Gastrocnemius medialis (tissue), 4 donors: ENCODE measurements around the gene MOCS3. TPM values are rescaled to one million over a fixed set of nuclear protein-coding genes. Genes with fewer than 3 reads are reported as not detected.

Experiments used
- ATAC-seq, 2 donors: fragments of 150-250 bp; one replicate each; pipeline ENCODE4 v1.9.1; 2016
- DNase-seq, 2 donors: peaks; one replicate each; pipeline ENCODE4 v3.0.0-alpha.2; 2019
- H3K27ac ChIP-seq, 4 donors: fragments of 200-600 bp; sonication (generic); 1 replicate in 1 of 4; 2 replicates in 3 of 4; pipeline ENCODE4 v1.5.1; 2016 to 2018; ENCODE audit warnings: mild to moderate bottlenecking in 2 of 4, moderate library complexity in 1 of 4
- H3K27me3 ChIP-seq, 3 donors: fragments of 200-600 bp; sonication (generic) in 2 of 3; 1 replicate in 1 of 3; 2 replicates in 2 of 3; pipeline versions ENCODE4 v1.5.1 to v1.6.0; 2016 to 2019; ENCODE audit warnings: mild to moderate bottlenecking in 1 of 3, moderate library complexity in 1 of 3
- H3K36me3 ChIP-seq, 2 donors: fragments of 200-600 bp; sonication (generic) in 1 of 2; one replicate each; pipeline ENCODE4 v1.5.1; 2017 to 2018
- H3K4me1 ChIP-seq, 2 donors: fragments of 200-600 bp; sonication (generic) in 1 of 2; one replicate each; pipeline ENCODE4 v1.5.1; 2016 to 2017; ENCODE audit warnings: mild to moderate bottlenecking in 2 of 2
- H3K4me3 ChIP-seq, 4 donors: fragments of 200-600 bp; sonication (generic) in 3 of 4; 1 replicate in 1 of 4; 2 replicates in 3 of 4; pipeline ENCODE4 v1.5.1; 2016 to 2019; ENCODE audit warnings: mild to moderate bottlenecking in 2 of 4
- H3K9me3 ChIP-seq, 3 donors: fragments of 200-600 bp; sonication (generic) in 2 of 3; 1 replicate in 1 of 3; 2 replicates in 2 of 3; pipeline ENCODE4 v1.5.1; 2016 to 2019
- CTCF ChIP-seq, 5 experiments: fragments of 450-650 bp in 3 of 5; fragments of 200-600 bp in 2 of 5; sonication (generic) in 2 of 5; IDR thresholded peaks in 4 of 5; conservative IDR thresholded peaks in 1 of 5; 1 replicate in 4 of 5; 2 replicates in 1 of 5; pipeline ENCODE4 v1.5.1; 2016 to 2019; ENCODE audit warnings: antibody characterized with exemption in 5 of 5, mild to moderate bottlenecking in 3 of 5, moderate library complexity in 3 of 5
- POLR2A ChIP-seq, 2 donors: fragments of 450-650 bp; IDR thresholded peaks; one replicate each; pipeline ENCODE4 v1.6.1; 2017; ENCODE audit warnings: antibody characterized with exemption in 2 of 2, mild to moderate bottlenecking in 2 of 2, moderate library complexity in 2 of 2
- in situ Hi-C, 4 donors: fragments of 200-750 bp; cut with MboI; loops; one replicate each; pipeline versions ENCODE4 v1.15.0 to v1.8.0; 2017; ENCODE audit warnings: low sequenced_read_pairs in 4 of 4
- intact Hi-C: fragments of 100-400 bp; cut with DNase I; formaldehyde crosslinking; loops from one replicate; pipeline ENCODE4 v1.15.1; 2023; ENCODE audit warnings: low total_unique reads
- total RNA-seq, 4 donors: library from RNA; depleted of rRNA; stranded (reverse); fragments of >200 nt; gene quantifications; one replicate each; pipeline versions ENCODE4 v1.1.0 to v1.2.3, GENCODE V29; 2016

Gene MOCS3
- total RNA-seq, 4 donors from 2014 or later, result 3.1 to 5.7 (median 4.7) TPM

DNA sequence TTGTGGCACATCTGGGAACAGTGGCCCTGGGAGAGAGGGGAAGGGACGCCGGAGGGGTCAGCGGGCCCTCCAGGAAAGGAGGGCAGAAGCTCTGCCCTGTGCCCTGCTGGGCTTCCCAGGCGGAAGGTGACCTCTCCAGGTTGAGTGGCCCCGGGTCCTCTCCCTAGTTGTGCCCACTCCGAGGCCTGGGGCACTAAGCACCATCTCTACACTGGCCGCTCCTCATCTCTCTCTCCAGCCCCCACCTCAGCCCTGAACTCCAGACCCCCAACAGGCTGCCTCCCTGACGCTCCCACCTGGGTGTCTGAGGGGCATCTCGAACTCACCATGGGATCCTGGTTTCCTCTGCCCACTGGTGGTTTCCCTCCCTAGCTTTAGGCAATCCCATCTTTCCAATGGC, 46.2 kb downstream of the MOCS3 start:
- Histone ChIP-seq H3K36me3 (no peaks in the 10 kb centered on the region), H3K4me3 (no peak overlapping the region), H3K4me1 (no peaks in the 10 kb centered on the region), H3K27ac (no peak overlapping the region), H3K9me3 (no peaks in the 10 kb centered on the region), H3K27me3 (peaks cover 0 to 4% (median 0%) of the 10 kb centered on the region in 3 donors)
- intact Hi-C loops (no loop called here), in situ Hi-C loops (no loop called here)
- DNase-seq, result no peak
- ATAC-seq, result no peak
- TF ChIP-seq POLR2A (IDR thresholded peaks at IDR 0.05) (no peak), CTCF (IDR thresholded peaks at IDR 0.05 in 4 of 5, conservative IDR thresholded peaks at IDR 0.05 in 1 of 5) (no peak)

DNA sequence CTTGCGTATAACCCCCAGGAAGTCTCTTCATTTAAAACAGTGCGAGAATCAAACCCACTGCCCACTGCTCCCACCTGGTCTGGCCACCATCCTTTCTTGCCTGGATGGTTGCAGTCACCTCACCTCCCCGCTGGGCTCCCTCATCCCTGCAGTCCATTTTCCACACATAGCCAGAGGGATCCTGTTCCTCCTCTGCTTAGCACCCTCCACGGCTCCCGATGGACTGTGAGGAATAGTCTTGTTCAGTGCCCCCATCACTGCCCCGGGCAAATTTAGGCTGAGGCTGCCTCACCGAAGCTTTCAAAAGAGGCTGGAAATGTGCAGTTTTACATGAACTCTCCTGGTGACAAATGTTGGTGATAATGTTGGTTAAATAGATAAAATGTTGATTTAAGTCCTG, 46.6 kb downstream of the MOCS3 start:
- ATAC-seq, result no peak
- Histone ChIP-seq H3K36me3 (no peaks in the 10 kb centered on the region), H3K27me3 (peaks cover 0 to 4% (median 0%) of the 10 kb centered on the region in 3 donors), H3K9me3 (no peaks in the 10 kb centered on the region), H3K4me1 (no peaks in the 10 kb centered on the region), H3K4me3 (no peak overlapping the region), H3K27ac (no peak overlapping the region)
- intact Hi-C loops, result no loop called here
- no peak for DNase-seq
- in situ Hi-C loops, result no loop called here
- TF ChIP-seq POLR2A (IDR thresholded peaks at IDR 0.05) (no peak), CTCF (IDR thresholded peaks at IDR 0.05 in 4 of 5, conservative IDR thresholded peaks at IDR 0.05 in 1 of 5) (no peak)

- Histone ChIP-seq H3K4me1 (no peaks in the 10 kb centered on the region), H3K27me3 (peaks cover 0 to 12% (median 0%) of the 10 kb centered on the region in 3 donors), H3K9me3 (no peaks in the 10 kb centered on the region), H3K36me3 (no peaks in the 10 kb centered on the region), H3K27ac (no peak overlapping the region), H3K4me3 (no peak overlapping the region)
- TF ChIP-seq CTCF (IDR thresholded peaks at IDR 0.05 in 4 of 5, conservative IDR thresholded peaks at IDR 0.05 in 1 of 5) (no peak), POLR2A (IDR thresholded peaks at IDR 0.05) (no peak)
- no peak for ATAC-seq
- in situ Hi-C loops (no loop called here), intact Hi-C loops (no loop called here)
- no peak for DNase-seq
These were observed 50.1 kb downstream of the MOCS3 start for GRCh38 chr20:51008718-51009117.

DNA sequence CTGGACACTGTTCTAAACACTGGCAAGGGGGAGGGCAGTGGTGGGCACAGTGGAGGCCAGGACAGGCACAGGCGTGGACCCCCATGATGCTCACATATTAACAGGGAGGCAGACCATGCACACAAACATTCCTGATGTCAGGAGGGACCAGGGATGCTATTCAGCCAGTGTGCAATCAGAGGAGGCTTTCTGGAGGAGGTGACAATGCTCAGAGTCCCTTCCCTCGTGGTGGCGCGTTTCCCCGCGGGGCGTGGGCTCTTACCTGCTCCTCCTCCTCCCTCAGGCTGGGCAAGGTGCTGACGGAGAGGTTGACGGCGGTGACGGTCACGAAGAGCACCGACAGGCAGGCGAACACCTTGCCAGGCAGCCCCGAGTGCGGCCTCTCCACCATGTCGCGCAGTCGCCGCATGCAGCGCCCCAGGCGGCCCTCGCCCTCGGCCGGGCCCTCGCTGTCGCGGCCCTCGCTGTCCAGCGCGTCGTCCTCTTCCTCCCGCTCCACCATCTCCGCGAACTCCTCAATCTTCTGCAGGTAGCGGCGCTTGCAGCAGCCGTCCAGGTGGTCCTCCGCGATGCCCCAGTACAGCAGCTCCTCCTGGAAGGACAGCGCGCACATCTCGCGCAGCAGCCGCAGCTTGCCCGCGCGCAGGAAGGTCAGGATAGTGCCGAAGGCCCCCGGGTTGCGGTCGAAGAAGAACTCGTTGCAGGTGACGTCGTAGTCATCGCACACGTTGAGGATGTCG, 50.9 kb downstream of the MOCS3 start:
- in situ Hi-C loops, result no loop called here
- no peak for DNase-seq
- Histone ChIP-seq H3K27ac (no peak overlapping the region), H3K4me1 (no peaks in the 10 kb centered on the region), H3K36me3 (no peaks in the 10 kb centered on the region), H3K9me3 (no peaks in the 10 kb centered on the region), H3K4me3 (no peak overlapping the region), H3K27me3 (peaks cover 0 to 15% (median 0%) of the 10 kb centered on the region in 3 donors)
- no peak for ATAC-seq
- TF ChIP-seq POLR2A (IDR thresholded peaks at IDR 0.05), result no peak
- no peak for TF ChIP-seq CTCF (IDR thresholded peaks at IDR 0.05 in 4 of 5, conservative IDR thresholded peaks at IDR 0.05 in 1 of 5)
- intact Hi-C loops, result no loop called here

DNA sequence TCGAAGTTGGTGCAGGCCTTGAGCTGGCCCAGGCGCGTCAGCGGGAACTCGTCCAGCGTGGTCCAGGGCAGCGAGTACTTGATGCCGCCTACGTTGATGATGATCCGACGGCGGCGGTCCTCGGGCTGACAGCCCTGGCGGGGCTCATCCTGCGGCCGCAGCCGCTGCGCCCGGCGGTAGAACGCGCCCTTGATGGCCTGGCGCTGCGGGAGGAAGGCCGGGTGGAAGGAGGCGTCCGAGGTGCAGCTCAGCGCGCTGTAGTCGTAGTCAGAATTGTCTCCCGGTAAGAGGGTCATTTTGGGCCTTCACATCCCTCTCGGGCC, 51.4 kb downstream of the MOCS3 start:
- Histone ChIP-seq H3K27ac (no peak overlapping the region), H3K4me1 (no peaks in the 10 kb centered on the region), H3K36me3 (no peaks in the 10 kb centered on the region), H3K9me3 (no peaks in the 10 kb centered on the region), H3K27me3 (peaks cover 0 to 15% (median 5%) of the 10 kb centered on the region in 3 donors), H3K4me3 (no peak overlapping the region)
- in situ Hi-C loops, result no loop called here
- DNase-seq, result no peak
- ATAC-seq, result no peak
- TF ChIP-seq CTCF (IDR thresholded peaks at IDR 0.05 in 4 of 5, conservative IDR thresholded peaks at IDR 0.05 in 1 of 5) (no peak), POLR2A (IDR thresholded peaks at IDR 0.05) (no peak)
- intact Hi-C loops, result no loop called here
